Caco-2 (cell line): ENCODE measurements around the gene UTS2R. TPM values are rescaled to one million over a fixed set of nuclear protein-coding genes. Genes with fewer than 3 reads are reported as not detected.

ENCODE experiments used
- BruUV-seq: library from RNA; stranded (reverse); fragments of 400-500 nt; replicated peaks from 2 replicates; lab custom pipeline; 2021; lab: Mats Ljungman, UMichigan
- CTCF ChIA-PET: fragments of 300-600 bp; sonication (Branson Sonifier 250); formaldehyde crosslinking; loops from one replicate; lab custom pipeline; 2022; ENCODE audit warnings: antibody characterized with exemption; lab: Charles Lee
- POLR2A ChIA-PET: fragments of 300-600 bp; sonication (Branson Sonifier 250); formaldehyde crosslinking; loops from one replicate; lab custom pipeline; 2022; ENCODE audit warnings: antibody characterized with exemption; lab: Charles Lee
- DNase-seq, 2 experiments: peaks; one replicate each; pipeline versions ENCODE4 v3.0.0 to v3.0.0-alpha.2; 2020 to 2022
- H3K27me3 ChIP-seq: replicated peaks from 2 replicates; pipeline ENCODE4 v1.6.0; 2011; ENCODE audit warnings: low read length; ENCODE audit not compliant: control insufficient read depth, insufficient read depth
- H3K36me3 ChIP-seq: 2 replicates; pipeline ENCODE4 v1.5.1; 2011; ENCODE audit warnings: low read length; ENCODE audit not compliant: control insufficient read depth, insufficient read depth
- H3K4me1 ChIP-seq: fragments of 250-450 bp; sonication (Bioruptor Pico); 2 replicates; pipeline ENCODE4 v1.5.1; 2020; ENCODE audit warnings: mild to moderate bottlenecking
- H3K4me3 ChIP-seq: 2 replicates; pipeline ENCODE4 v1.5.1; 2011; ENCODE audit warnings: low read depth, mild to moderate bottlenecking, control low read depth, low read length
- H3K9me3 ChIP-seq: fragments of 250-450 bp; sonication (Bioruptor Pico); 2 replicates; pipeline ENCODE4 v1.5.1; 2020; ENCODE audit warnings: mild to moderate bottlenecking, moderate library complexity
- H3K27ac Mint-ChIP-seq: one replicate; pipeline ENCODE4 v1.8.0; 2022; ENCODE audit warnings: mixed read lengths; ENCODE audit not compliant: unreplicated experiment
- H3K27me3 Mint-ChIP-seq: one replicate; pipeline ENCODE4 v1.8.0; 2022; ENCODE audit warnings: mixed read lengths; ENCODE audit not compliant: insufficient read depth, unreplicated experiment
- H3K36me3 Mint-ChIP-seq: one replicate; pipeline ENCODE4 v1.8.0; 2022; ENCODE audit warnings: mild to moderate bottlenecking, mixed read lengths; ENCODE audit not compliant: insufficient read depth, unreplicated experiment
- H3K4me1 Mint-ChIP-seq: one replicate; pipeline ENCODE4 v1.8.0; 2022; ENCODE audit warnings: low read depth, mixed read lengths; ENCODE audit not compliant: unreplicated experiment
- H3K4me3 Mint-ChIP-seq: one replicate; pipeline ENCODE4 v1.8.0; 2022; ENCODE audit warnings: mild to moderate bottlenecking, moderate library complexity, mixed read lengths; ENCODE audit not compliant: unreplicated experiment
- H3K9me3 Mint-ChIP-seq: one replicate; pipeline ENCODE4 v1.8.0; 2022; ENCODE audit warnings: mixed read lengths; ENCODE audit not compliant: unreplicated experiment
- CTCF ChIP-seq, 2 experiments: fragments of 200-600 bp in 1 of 2; IDR thresholded peaks; 1 replicate in 1 of 2; 2 replicates in 1 of 2; pipeline versions ENCODE4 v1.5.1 to v1.8.0; 2011 to 2022; ENCODE audit warnings: antibody characterized with exemption in 1 of 2, control low read depth in 1 of 2, inconsistent platforms in 1 of 2, low read depth in 1 of 2, low read length in 1 of 2, mild to moderate bottlenecking in 1 of 2, moderate library complexity in 1 of 2; ENCODE audit not compliant: insufficient read depth in 1 of 2, severe bottlenecking in 1 of 2, unreplicated experiment in 1 of 2
- intact Hi-C: fragments of 100-400 bp; cut with micrococcal nuclease; formaldehyde crosslinking; loops from one replicate; pipeline ENCODE4 v1.10.0; 2022; ENCODE audit not compliant: unreplicated experiment
- total RNA-seq: library from RNA; stranded (reverse); gene quantifications from 2 replicates; pipeline ENCODE4 v1.2.3, GENCODE V29; 2022

UTS2R gene
- total RNA-seq, 1 experiment from 2014 or later, result 0.66 TPM

GRCh38 chr17:82361885-82362633 lies 9.5 kb upstream of the UTS2R start:
- no peak overlapping the region for H3K4me3 Mint-ChIP-seq
- POLR2A ChIA-PET, result no interaction called here
- intact Hi-C loops, result no loop called here

GRCh38 chr17:82365606-82366295 lies 5.8 kb upstream of the UTS2R start:
- TF ChIP-seq CTCF (IDR thresholded peaks at IDR 0.05; ENCODE audit: insufficient read depth in 1 of 2, low read depth in 1 of 2, low read length in 1 of 2, severe bottlenecking in 1 of 2, unreplicated experiment in 1 of 2), result no peak
- H3K36me3 Mint-ChIP-seq, result peaks cover 8% of the 10 kb centered on the region
- Histone ChIP-seq H3K4me1 (peaks cover 27% of the 10 kb centered on the region), H3K4me3 (no peak overlapping the region), H3K9me3 (no peaks in the 10 kb centered on the region), H3K36me3 (no peaks in the 10 kb centered on the region), H3K27me3 (no peaks in the 10 kb centered on the region)
- no peaks in the 10 kb centered on the region for H3K9me3 Mint-ChIP-seq
- POLR2A ChIA-PET, result interaction anchor here (0.6 kb wide), 1 partner anchor 185 kb away, joined by 3 read pairs; no protein-coding TSS in a partner anchor
- peaks cover 16% of the 10 kb centered on the region for H3K4me1 Mint-ChIP-seq
- intact Hi-C loops, result no loop called here
- H3K4me3 Mint-ChIP-seq, result no peak overlapping the region
- no peaks in the 10 kb centered on the region for H3K27me3 Mint-ChIP-seq
- BruUV-seq, result no TSS peak
- no peak for DNase-seq
- H3K27ac Mint-ChIP-seq, result no peak overlapping the region
- CTCF ChIA-PET, result interaction anchor here (1.0 to 1.2 kb wide), 2 partner anchors 8 to 12 kb away, joined by 3 to 7 read pairs; no protein-coding TSS in a partner anchor

More at GRCh38 chr17:82361885-82362633, 9.5 kb upstream of the UTS2R start:
- Mint-ChIP-seq H3K27ac (no peak overlapping the region), H3K27me3 (no peaks in the 10 kb centered on the region), H3K9me3 (no peaks in the 10 kb centered on the region), H3K36me3 (no peaks in the 10 kb centered on the region), H3K4me1 (peaks cover 14% of the 10 kb centered on the region)
- Histone ChIP-seq H3K4me1 (peaks cover 31% of the 10 kb centered on the region), H3K36me3 (no peaks in the 10 kb centered on the region), H3K4me3 (no peak overlapping the region), H3K27me3 (no peaks in the 10 kb centered on the region), H3K9me3 (no peaks in the 10 kb centered on the region)
- no peak for DNase-seq
- TF ChIP-seq CTCF (IDR thresholded peaks at IDR 0.05; ENCODE audit: insufficient read depth in 1 of 2, low read depth in 1 of 2, low read length in 1 of 2, severe bottlenecking in 1 of 2, unreplicated experiment in 1 of 2), result no peak
- CTCF ChIA-PET, result interaction anchor here (0.6 kb wide), 1 partner anchor 10 kb away, joined by 4 read pairs; no protein-coding TSS in a partner anchor
- TSS peak; percentile 27 for BruUV-seq

GRCh38 chr17:82366749-82367148 lies 4.8 kb upstream of the UTS2R start:
- H3K27ac Mint-ChIP-seq, result peak overlapping the region; percentile 82
- Histone ChIP-seq H3K4me1 (peaks cover 27% of the 10 kb centered on the region), H3K4me3 (no peak overlapping the region; the same call in 1 of the 2 replicates), H3K27me3 (no peaks in the 10 kb centered on the region), H3K9me3 (no peaks in the 10 kb centered on the region), H3K36me3 (no peaks in the 10 kb centered on the region)
- intact Hi-C loops, result no loop called here
- peak overlapping the region; percentile 76 for H3K4me3 Mint-ChIP-seq
- no peak for TF ChIP-seq CTCF (IDR thresholded peaks at IDR 0.05; ENCODE audit: insufficient read depth in 1 of 2, low read depth in 1 of 2, low read length in 1 of 2, severe bottlenecking in 1 of 2, unreplicated experiment in 1 of 2)
- DNase-seq, result no peak
- peaks cover 8% of the 10 kb centered on the region for H3K36me3 Mint-ChIP-seq
- H3K9me3 Mint-ChIP-seq, result no peaks in the 10 kb centered on the region
- BruUV-seq, result no TSS peak
- ChIA-PET POLR2A (interaction anchor here (0.6 to 0.7 kb wide), 2 partner anchors 9 to 184 kb away, joined by 3 read pairs; no protein-coding TSS in a partner anchor), CTCF (interaction anchor here (0.8 to 1.2 kb wide), 2 partner anchors 9 to 20 kb away, joined by 3 to 7 read pairs; no protein-coding TSS in a partner anchor)
- H3K27me3 Mint-ChIP-seq, result no peaks in the 10 kb centered on the region
- peaks cover 16% of the 10 kb centered on the region for H3K4me1 Mint-ChIP-seq
